Prostate gland (tissue), 2 donors: Measurements from ENCODE around the gene TOGARAM2.

Source experiments
- POLR2A ChIP-seq: fragments of 450-650 bp; IDR thresholded peaks from one replicate; pipeline ENCODE4 v1.6.1; 2016; ENCODE audit warnings: antibody characterized with exemption, mild to moderate bottlenecking
- POLR2AphosphoS5 ChIP-seq: sonication (generic); formaldehyde crosslinking; IDR thresholded peaks from one replicate; pipeline ENCODE4 v1.6.1; 2017; ENCODE audit warnings: antibody characterized with exemption
- TF ChIP-seq, protein P1 (sequence below), 4 experiments: fragments of 200-600 bp in 2 of 4; fragments of 450-650 bp in 2 of 4; sonication (generic) in 2 of 4; IDR thresholded peaks; 1 replicate in 3 of 4; 2 replicates in 1 of 4; pipeline ENCODE4 v1.5.1; 2016 to 2019; ENCODE audit warnings: antibody characterized with exemption in 4 of 4, mild to moderate bottlenecking in 2 of 4, moderate library complexity in 2 of 4

GRCh38 chr2:29015701-29016470, 34.8 kb downstream of the TOGARAM2 start:
- TF ChIP-seq POLR2AphosphoS5 (no peak), POLR2A (no peak)
- TF ChIP-seq, protein P1, sequence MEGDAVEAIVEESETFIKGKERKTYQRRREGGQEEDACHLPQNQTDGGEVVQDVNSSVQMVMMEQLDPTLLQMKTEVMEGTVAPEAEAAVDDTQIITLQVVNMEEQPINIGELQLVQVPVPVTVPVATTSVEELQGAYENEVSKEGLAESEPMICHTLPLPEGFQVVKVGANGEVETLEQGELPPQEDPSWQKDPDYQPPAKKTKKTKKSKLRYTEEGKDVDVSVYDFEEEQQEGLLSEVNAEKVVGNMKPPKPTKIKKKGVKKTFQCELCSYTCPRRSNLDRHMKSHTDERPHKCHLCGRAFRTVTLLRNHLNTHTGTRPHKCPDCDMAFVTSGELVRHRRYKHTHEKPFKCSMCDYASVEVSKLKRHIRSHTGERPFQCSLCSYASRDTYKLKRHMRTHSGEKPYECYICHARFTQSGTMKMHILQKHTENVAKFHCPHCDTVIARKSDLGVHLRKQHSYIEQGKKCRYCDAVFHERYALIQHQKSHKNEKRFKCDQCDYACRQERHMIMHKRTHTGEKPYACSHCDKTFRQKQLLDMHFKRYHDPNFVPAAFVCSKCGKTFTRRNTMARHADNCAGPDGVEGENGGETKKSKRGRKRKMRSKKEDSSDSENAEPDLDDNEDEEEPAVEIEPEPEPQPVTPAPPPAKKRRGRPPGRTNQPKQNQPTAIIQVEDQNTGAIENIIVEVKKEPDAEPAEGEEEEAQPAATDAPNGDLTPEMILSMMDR (IDR thresholded peaks at IDR 0.05) = no peak
